ENCODE results near the gene FOXP3.

GRCh38 chrX:49271341-49271740 lies 6.8 kb upstream of the FOXP3 start:
- no peak for TF ChIP-seq POLR2A (IDR thresholded peaks at IDR 0.05)
- TF ChIP-seq, protein P1, sequence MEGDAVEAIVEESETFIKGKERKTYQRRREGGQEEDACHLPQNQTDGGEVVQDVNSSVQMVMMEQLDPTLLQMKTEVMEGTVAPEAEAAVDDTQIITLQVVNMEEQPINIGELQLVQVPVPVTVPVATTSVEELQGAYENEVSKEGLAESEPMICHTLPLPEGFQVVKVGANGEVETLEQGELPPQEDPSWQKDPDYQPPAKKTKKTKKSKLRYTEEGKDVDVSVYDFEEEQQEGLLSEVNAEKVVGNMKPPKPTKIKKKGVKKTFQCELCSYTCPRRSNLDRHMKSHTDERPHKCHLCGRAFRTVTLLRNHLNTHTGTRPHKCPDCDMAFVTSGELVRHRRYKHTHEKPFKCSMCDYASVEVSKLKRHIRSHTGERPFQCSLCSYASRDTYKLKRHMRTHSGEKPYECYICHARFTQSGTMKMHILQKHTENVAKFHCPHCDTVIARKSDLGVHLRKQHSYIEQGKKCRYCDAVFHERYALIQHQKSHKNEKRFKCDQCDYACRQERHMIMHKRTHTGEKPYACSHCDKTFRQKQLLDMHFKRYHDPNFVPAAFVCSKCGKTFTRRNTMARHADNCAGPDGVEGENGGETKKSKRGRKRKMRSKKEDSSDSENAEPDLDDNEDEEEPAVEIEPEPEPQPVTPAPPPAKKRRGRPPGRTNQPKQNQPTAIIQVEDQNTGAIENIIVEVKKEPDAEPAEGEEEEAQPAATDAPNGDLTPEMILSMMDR (IDR thresholded peaks at IDR 0.05): no peak
- TF ChIP-seq EP300 (IDR thresholded peaks at IDR 0.05): no peak
- TF ChIP-seq POLR2AphosphoS5 (IDR thresholded peaks at IDR 0.05): no peak
